ENCODE results near the gene ATP10D.

DNA sequence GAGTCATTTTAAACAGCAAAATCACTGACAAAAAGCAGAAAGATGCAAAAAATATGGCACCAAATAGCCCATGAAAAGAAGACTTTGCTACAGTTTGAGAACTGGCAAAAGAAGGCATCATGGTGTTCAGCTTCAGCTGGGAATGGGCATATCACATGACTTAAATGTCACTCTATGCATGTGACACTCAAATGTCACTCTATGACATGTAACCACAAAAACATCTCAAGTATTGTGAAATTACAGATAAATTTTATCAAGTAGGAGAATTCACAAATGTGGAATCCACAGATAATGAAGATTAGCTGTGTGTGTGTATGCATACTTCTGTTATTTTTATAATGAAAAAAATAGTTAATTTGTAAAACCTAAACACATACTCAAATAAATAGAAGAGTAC, 81.9 kb downstream of the ATP10D start:
- TF ChIP-seq, protein P1, sequence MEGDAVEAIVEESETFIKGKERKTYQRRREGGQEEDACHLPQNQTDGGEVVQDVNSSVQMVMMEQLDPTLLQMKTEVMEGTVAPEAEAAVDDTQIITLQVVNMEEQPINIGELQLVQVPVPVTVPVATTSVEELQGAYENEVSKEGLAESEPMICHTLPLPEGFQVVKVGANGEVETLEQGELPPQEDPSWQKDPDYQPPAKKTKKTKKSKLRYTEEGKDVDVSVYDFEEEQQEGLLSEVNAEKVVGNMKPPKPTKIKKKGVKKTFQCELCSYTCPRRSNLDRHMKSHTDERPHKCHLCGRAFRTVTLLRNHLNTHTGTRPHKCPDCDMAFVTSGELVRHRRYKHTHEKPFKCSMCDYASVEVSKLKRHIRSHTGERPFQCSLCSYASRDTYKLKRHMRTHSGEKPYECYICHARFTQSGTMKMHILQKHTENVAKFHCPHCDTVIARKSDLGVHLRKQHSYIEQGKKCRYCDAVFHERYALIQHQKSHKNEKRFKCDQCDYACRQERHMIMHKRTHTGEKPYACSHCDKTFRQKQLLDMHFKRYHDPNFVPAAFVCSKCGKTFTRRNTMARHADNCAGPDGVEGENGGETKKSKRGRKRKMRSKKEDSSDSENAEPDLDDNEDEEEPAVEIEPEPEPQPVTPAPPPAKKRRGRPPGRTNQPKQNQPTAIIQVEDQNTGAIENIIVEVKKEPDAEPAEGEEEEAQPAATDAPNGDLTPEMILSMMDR (IDR thresholded peaks at IDR 0.05) = no peak
- no peak for TF ChIP-seq POLR2A (IDR thresholded peaks at IDR 0.05)
